ENCODE measurements around the gene LRP1-AS.

LRP1-AS gene

GRCh38 chr12:57164454-57164853 lies 17.0 kb upstream of the LRP1-AS start:
- TF ChIP-seq FOXP2 (optimal IDR thresholded peaks at IDR 0.05; ENCODE audit: borderline replicate concordance, extremely low read depth, extremely low read length, insufficient read depth): no peak

- TF ChIP-seq REST (IDR thresholded peaks at IDR 0.05; ENCODE audit: insufficient read depth in 1 of 2, low read depth in 2 of 2, low read length in 2 of 2): no peak
- no peak for TF ChIP-seq FOXP2 (optimal IDR thresholded peaks at IDR 0.05; ENCODE audit: borderline replicate concordance, extremely low read depth, extremely low read length, insufficient read depth)
- no peak for TF ChIP-seq SIN3A (IDR thresholded peaks at IDR 0.05; ENCODE audit: borderline replicate concordance, insufficient read depth, low read length)
- TF ChIP-seq TAF1 (IDR thresholded peaks at IDR 0.05; ENCODE audit: borderline replicate concordance, insufficient read depth, low read length): no peak
- TF ChIP-seq POLR2AphosphoS5 (IDR thresholded peaks at IDR 0.05; ENCODE audit: low read depth, low read length): no peak
Measured at GRCh38 chr12:57162553-57163125, 15.2 kb upstream of the LRP1-AS start.

GRCh38 chr12:57161491-57161890 lies 14.1 kb upstream of the LRP1-AS start:
- TF ChIP-seq POLR2AphosphoS5 (IDR thresholded peaks at IDR 0.05; ENCODE audit: low read depth, low read length) (no peak), SIN3A (IDR thresholded peaks at IDR 0.05; ENCODE audit: borderline replicate concordance, insufficient read depth, low read length) (no peak), FOXP2 (optimal IDR thresholded peaks at IDR 0.05; ENCODE audit: borderline replicate concordance, extremely low read depth, extremely low read length, insufficient read depth) (no peak), REST (IDR thresholded peaks at IDR 0.05; ENCODE audit: insufficient read depth in 1 of 2, low read depth in 2 of 2, low read length in 2 of 2) (no peak), TAF1 (IDR thresholded peaks at IDR 0.05; ENCODE audit: borderline replicate concordance, insufficient read depth, low read length) (no peak)

- TF ChIP-seq FOXP2 (optimal IDR thresholded peaks at IDR 0.05; ENCODE audit: borderline replicate concordance, extremely low read depth, extremely low read length, insufficient read depth) (no peak), TAF1 (IDR thresholded peaks at IDR 0.05; ENCODE audit: borderline replicate concordance, insufficient read depth, low read length) (no peak), SIN3A (IDR thresholded peaks at IDR 0.05; ENCODE audit: borderline replicate concordance, insufficient read depth, low read length) (no peak), REST (IDR thresholded peaks at IDR 0.05; ENCODE audit: insufficient read depth in 1 of 2, low read depth in 2 of 2, low read length in 2 of 2) (no peak), POLR2AphosphoS5 (IDR thresholded peaks at IDR 0.05; ENCODE audit: low read depth, low read length) (no peak)
Measured at GRCh38 chr12:57160741-57161140, 13.3 kb upstream of the LRP1-AS start.

GRCh38 chr12:57160040-57160439 lies 12.6 kb upstream of the LRP1-AS start:
- TF ChIP-seq REST (IDR thresholded peaks at IDR 0.05; ENCODE audit: insufficient read depth in 1 of 2, low read depth in 2 of 2, low read length in 2 of 2) (no peak), TAF1 (IDR thresholded peaks at IDR 0.05; ENCODE audit: borderline replicate concordance, insufficient read depth, low read length) (no peak), FOXP2 (optimal IDR thresholded peaks at IDR 0.05; ENCODE audit: borderline replicate concordance, extremely low read depth, extremely low read length, insufficient read depth) (no peak), SIN3A (IDR thresholded peaks at IDR 0.05; ENCODE audit: borderline replicate concordance, insufficient read depth, low read length) (no peak), POLR2AphosphoS5 (IDR thresholded peaks at IDR 0.05; ENCODE audit: low read depth, low read length) (no peak)

Measured in PFSK-1 (cell line).